ENCODE results near the gene TTPAL.

DNA sequence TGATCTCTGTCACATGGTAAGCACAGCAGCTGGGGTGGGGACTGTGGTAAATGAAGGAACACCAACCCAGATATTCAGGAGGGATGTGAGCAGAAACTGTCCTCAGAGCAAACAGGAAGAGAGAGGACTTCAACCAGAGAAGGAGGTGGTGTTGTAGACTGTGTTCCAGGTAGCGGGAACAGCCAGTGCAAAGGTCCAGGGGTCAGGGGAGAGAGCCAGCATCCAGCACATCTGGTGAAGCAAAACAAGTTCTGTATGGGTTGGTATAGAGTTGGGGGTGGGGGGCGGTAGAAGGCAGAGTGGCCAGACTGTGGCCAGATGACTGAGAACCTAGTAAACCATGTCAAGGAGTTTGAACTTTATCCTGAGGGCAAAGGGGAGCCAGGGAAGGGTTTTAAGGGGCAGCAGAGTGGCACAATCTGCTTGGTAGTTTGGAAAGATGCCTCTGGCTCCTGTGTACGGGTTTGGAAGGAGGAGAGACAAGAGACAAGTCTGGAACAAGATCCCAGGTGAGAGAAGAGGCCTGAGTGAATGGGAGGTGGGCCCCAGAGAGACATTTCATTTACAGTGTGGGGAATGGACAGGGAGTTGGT lies 27.8 kb upstream of the TTPAL start:
- TF ChIP-seq, protein P1, sequence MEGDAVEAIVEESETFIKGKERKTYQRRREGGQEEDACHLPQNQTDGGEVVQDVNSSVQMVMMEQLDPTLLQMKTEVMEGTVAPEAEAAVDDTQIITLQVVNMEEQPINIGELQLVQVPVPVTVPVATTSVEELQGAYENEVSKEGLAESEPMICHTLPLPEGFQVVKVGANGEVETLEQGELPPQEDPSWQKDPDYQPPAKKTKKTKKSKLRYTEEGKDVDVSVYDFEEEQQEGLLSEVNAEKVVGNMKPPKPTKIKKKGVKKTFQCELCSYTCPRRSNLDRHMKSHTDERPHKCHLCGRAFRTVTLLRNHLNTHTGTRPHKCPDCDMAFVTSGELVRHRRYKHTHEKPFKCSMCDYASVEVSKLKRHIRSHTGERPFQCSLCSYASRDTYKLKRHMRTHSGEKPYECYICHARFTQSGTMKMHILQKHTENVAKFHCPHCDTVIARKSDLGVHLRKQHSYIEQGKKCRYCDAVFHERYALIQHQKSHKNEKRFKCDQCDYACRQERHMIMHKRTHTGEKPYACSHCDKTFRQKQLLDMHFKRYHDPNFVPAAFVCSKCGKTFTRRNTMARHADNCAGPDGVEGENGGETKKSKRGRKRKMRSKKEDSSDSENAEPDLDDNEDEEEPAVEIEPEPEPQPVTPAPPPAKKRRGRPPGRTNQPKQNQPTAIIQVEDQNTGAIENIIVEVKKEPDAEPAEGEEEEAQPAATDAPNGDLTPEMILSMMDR (IDR thresholded peaks at IDR 0.05), result no peak
- TF ChIP-seq, protein P2, sequence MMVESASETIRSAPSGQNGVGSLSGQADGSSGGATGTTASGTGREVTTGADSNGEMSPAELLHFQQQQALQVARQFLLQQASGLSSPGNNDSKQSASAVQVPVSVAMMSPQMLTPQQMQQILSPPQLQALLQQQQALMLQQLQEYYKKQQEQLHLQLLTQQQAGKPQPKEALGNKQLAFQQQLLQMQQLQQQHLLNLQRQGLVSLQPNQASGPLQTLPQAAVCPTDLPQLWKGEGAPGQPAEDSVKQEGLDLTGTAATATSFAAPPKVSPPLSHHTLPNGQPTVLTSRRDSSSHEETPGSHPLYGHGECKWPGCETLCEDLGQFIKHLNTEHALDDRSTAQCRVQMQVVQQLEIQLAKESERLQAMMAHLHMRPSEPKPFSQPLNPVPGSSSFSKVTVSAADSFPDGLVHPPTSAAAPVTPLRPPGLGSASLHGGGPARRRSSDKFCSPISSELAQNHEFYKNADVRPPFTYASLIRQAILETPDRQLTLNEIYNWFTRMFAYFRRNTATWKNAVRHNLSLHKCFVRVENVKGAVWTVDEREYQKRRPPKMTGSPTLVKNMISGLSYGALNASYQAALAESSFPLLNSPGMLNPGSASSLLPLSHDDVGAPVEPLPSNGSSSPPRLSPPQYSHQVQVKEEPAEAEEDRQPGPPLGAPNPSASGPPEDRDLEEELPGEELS (CRISPR knock-in tag; IDR thresholded peaks at IDR 0.05), result no peak
- no peak for TF ChIP-seq ESRRA (CRISPR knock-in tag; IDR thresholded peaks at IDR 0.05; ENCODE audit: borderline replicate concordance)
- no peak for TF ChIP-seq NR1H2 (CRISPR knock-in tag; IDR thresholded peaks at IDR 0.05)
- no peak for TF ChIP-seq IRF2 (CRISPR knock-in tag; IDR thresholded peaks at IDR 0.05; ENCODE audit: borderline replicate concordance, low read depth)
- TF ChIP-seq CDX4 (CRISPR knock-in tag; IDR thresholded peaks at IDR 0.05; ENCODE audit: borderline replicate concordance), result no peak
- no peak for TF ChIP-seq ELF4 (CRISPR knock-in tag; IDR thresholded peaks at IDR 0.05; ENCODE audit: low read depth)
- TF ChIP-seq TEAD4 (CRISPR knock-in tag; IDR thresholded peaks at IDR 0.05), result no peak
- no peak for TF ChIP-seq ZNF423 (CRISPR knock-in tag; IDR thresholded peaks at IDR 0.05)
